ENCODE data around the gene LDLRAD1. TPM values are rescaled to one million over a fixed set of nuclear protein-coding genes. Genes with fewer than 3 reads are reported as not detected.

LDLRAD1 gene
- total and polyA plus RNA-seq, 2 of the 13 experiments (the other 11 are each of a cell fraction or from before 2014, with no cell fraction given): 2.5 to 14.0 TPM

- TF ChIP-seq, protein P1, sequence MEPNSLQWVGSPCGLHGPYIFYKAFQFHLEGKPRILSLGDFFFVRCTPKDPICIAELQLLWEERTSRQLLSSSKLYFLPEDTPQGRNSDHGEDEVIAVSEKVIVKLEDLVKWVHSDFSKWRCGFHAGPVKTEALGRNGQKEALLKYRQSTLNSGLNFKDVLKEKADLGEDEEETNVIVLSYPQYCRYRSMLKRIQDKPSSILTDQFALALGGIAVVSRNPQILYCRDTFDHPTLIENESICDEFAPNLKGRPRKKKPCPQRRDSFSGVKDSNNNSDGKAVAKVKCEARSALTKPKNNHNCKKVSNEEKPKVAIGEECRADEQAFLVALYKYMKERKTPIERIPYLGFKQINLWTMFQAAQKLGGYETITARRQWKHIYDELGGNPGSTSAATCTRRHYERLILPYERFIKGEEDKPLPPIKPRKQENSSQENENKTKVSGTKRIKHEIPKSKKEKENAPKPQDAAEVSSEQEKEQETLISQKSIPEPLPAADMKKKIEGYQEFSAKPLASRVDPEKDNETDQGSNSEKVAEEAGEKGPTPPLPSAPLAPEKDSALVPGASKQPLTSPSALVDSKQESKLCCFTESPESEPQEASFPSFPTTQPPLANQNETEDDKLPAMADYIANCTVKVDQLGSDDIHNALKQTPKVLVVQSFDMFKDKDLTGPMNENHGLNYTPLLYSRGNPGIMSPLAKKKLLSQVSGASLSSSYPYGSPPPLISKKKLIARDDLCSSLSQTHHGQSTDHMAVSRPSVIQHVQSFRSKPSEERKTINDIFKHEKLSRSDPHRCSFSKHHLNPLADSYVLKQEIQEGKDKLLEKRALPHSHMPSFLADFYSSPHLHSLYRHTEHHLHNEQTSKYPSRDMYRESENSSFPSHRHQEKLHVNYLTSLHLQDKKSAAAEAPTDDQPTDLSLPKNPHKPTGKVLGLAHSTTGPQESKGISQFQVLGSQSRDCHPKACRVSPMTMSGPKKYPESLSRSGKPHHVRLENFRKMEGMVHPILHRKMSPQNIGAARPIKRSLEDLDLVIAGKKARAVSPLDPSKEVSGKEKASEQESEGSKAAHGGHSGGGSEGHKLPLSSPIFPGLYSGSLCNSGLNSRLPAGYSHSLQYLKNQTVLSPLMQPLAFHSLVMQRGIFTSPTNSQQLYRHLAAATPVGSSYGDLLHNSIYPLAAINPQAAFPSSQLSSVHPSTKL (CRISPR knock-in tag; IDR thresholded peaks at IDR 0.05): peak; percentile 63
- TF ChIP-seq ZNF331 (CRISPR knock-in tag; IDR thresholded peaks at IDR 0.05): peak; percentile 72; the same call in 1 of the 2 replicates
- TF ChIP-seq ZNF562 (CRISPR knock-in tag; IDR thresholded peaks at IDR 0.05; ENCODE audit: borderline replicate concordance): no peak
- TF ChIP-seq ZNF614 (CRISPR knock-in tag; IDR thresholded peaks at IDR 0.05; ENCODE audit: borderline replicate concordance): peak; percentile 84; the same call in 1 of the 2 replicates
- no peak for TF ChIP-seq ZNF577 (CRISPR knock-in tag; IDR thresholded peaks at IDR 0.05; ENCODE audit: borderline replicate concordance, low read depth)
- peak; percentile 47 for TF ChIP-seq RARA (CRISPR knock-in tag; IDR thresholded peaks at IDR 0.05)
- peak; percentile 50 for TF ChIP-seq SAP130 (CRISPR knock-in tag; IDR thresholded peaks at IDR 0.05; ENCODE audit: low read depth)
- TF ChIP-seq MED1 (CRISPR knock-in tag; IDR thresholded peaks at IDR 0.05): 0 out of 2 replicates have a peak, but pooled peaks have one; percentile 24
Measured at GRCh38 chr1:53981220-53981619, 36.8 kb downstream of the LDLRAD1 start (continued).

DNA sequence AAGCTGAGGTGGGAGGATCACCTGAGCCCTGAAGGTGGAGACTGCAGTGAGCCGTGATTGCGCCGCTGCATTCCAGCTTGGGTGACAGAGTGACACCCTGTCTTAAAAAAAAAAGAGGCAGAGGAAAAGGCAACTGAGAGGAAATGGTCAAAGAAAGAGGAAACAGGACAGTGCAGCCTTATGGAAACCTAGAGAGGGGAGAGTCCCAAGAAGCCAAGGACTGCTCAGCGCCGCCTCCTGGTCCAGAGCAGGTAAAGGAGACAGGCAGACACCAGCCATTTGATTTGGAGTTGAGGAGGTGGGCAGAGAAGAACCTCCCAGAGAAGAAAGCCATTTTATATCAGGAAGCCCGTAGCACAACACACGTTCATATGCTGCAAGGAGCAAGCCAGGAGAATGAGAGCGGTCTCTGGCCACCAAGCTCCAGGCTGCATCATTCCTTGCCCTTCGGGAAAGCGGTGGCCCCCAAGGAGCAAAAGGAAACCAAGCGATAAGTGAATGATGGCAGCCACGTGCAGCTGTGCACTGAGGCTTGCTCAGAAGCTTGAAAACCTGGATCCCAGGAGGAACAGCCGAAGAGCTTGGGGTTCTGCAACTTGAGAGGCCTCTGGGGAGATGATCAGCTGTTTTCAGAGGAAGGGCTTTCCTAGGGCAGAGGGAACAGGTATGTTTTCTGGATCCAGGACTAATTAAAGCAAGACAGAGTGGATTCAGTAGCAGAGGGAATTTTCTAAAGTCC, 38.1 kb downstream of the LDLRAD1 start:
- ChIA-PET CTCF (ENCODE audit: low intra/inter-chr PET ratio, low total read pairs) (no interaction called here), POLR2A (no interaction called here)
- no peaks in the 10 kb centered on the region for H3K27me3 ChIP-seq (ENCODE audit: control insufficient read depth in 1 of 2, insufficient read depth in 2 of 2, low read length in 2 of 2)
- peaks cover 47% of the 10 kb centered on the region for H3K4me1 ChIP-seq (ENCODE audit: insufficient read depth, low read length)
- H3K79me2 ChIP-seq (ENCODE audit: insufficient read depth, low read length): no peaks in the 10 kb centered on the region
- FAIRE-seq (no peak), DNase-seq (ENCODE audit: low spot score) (no peak), ATAC-seq (0 out of 3 replicates have a peak, but pooled peaks have one; percentile 8)
- peak overlapping the region; percentile 2 for H2AFZ ChIP-seq (ENCODE audit: low read length)
- in situ Hi-C loops (cut with HindIII; ENCODE audit: extremely low pct_ligation_motif_present, low pct_unique_long_range_greater_than_20kb): no loop called here
- no peak overlapping the region for H3K27ac ChIP-seq (ENCODE audit: extremely low read length, insufficient read depth, low read length)
- no peaks in the 10 kb centered on the region for H3K36me3 ChIP-seq (replicated peaks in 1 of 2; ENCODE audit: control insufficient read depth in 1 of 2, insufficient read depth in 2 of 2, low read length in 2 of 2)
- BruUV-seq (replicated peaks): no TSS peak
- no peaks in the 10 kb centered on the region for H4K20me1 ChIP-seq (ENCODE audit: insufficient read depth, low read length)
- H3K4me2 ChIP-seq (ENCODE audit: low read depth, low read length): peak overlapping the region; percentile 12; the same call in 1 of the 2 replicates
- no peaks in the 10 kb centered on the region for H3K9me3 ChIP-seq (ENCODE audit: low read length)
- intact Hi-C loops (cut with micrococcal nuclease; ENCODE audit: unreplicated experiment): no loop called here
- 79% methylated on average over 13 of the region's 13 CpGs for WGBS (ENCODE audit: low lambda C conversion rate)
- no peak overlapping the region for H3K9ac ChIP-seq (ENCODE audit: insufficient read depth, low read depth, low read length)
- H3K4me3 ChIP-seq (replicated peaks in 1 of 3; ENCODE audit: insufficient read depth in 1 of 3, low read depth in 2 of 3, low read length in 3 of 3): no peak overlapping the region
- no peak for TF ChIP-seq ZBTB20 (CRISPR knock-in tag; IDR thresholded peaks at IDR 0.05; ENCODE audit: borderline replicate concordance, low read depth)
- no peak for TF ChIP-seq SMAD9 (CRISPR knock-in tag; IDR thresholded peaks at IDR 0.05)
- TF ChIP-seq NFE2L1 (CRISPR knock-in tag; IDR thresholded peaks at IDR 0.05; ENCODE audit: borderline replicate concordance): no peak
- TF ChIP-seq KLF13 (CRISPR knock-in tag; IDR thresholded peaks at IDR 0.05): no peak
- TF ChIP-seq REPIN1 (CRISPR knock-in tag; IDR thresholded peaks at IDR 0.05; ENCODE audit: borderline replicate concordance, low read depth): no peak
- TF ChIP-seq ZNF329 (CRISPR knock-in tag; IDR thresholded peaks at IDR 0.05; ENCODE audit: low read depth): no peak
- TF ChIP-seq ZBTB42 (CRISPR knock-in tag; IDR thresholded peaks at IDR 0.05): no peak
- no peak for TF ChIP-seq NFRKB (IDR thresholded peaks at IDR 0.05)
- TF ChIP-seq PLSCR1 (CRISPR knock-in tag; IDR thresholded peaks at IDR 0.05; ENCODE audit: borderline replicate concordance): no peak

Data from HepG2 (cell line).